ENCODE measurements around the gene S100A1.
"Not testable (repeated sequence)": the region's sequence is repeated elsewhere in the genome, so short reads cannot be mapped to it uniquely, and the experiment has no call there.

Gene S100A1

GRCh38 chr1:153631047-153632022 lies 3.1 kb downstream of the S100A1 start:
- DNase-seq (ENCODE audit: low spot score), result no peak

DNA sequence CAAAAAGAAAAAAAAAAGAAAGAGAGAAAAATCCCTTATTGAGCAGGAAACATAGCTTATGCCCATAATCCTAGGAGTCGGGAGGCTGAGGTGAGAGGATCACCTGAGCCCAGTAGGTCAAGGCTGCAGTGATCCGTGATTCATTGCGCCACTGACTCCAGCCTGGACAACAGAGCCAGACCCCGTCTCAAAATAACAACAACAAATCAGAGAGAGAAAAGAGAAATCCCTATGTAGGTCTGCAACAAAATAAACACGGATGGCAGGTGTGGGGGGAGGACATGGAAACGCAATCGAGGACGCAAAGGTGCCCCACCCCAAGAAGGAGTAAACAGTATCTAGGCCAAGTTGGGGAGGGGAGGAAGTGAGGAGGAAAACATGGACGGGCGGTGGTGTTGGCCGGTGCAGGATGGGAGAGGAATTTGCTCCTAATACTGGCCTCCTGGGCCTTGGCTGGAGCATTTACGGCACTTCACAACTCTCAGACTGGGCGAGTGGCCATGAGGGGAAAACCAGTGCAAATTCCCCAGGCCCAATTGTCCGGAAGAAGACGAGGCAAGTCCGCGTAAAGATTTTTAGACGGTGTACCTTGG lies 5.0 kb downstream of the S100A1 start:
- DNase-seq (ENCODE audit: low spot score), result peak; percentile 55

DNA sequence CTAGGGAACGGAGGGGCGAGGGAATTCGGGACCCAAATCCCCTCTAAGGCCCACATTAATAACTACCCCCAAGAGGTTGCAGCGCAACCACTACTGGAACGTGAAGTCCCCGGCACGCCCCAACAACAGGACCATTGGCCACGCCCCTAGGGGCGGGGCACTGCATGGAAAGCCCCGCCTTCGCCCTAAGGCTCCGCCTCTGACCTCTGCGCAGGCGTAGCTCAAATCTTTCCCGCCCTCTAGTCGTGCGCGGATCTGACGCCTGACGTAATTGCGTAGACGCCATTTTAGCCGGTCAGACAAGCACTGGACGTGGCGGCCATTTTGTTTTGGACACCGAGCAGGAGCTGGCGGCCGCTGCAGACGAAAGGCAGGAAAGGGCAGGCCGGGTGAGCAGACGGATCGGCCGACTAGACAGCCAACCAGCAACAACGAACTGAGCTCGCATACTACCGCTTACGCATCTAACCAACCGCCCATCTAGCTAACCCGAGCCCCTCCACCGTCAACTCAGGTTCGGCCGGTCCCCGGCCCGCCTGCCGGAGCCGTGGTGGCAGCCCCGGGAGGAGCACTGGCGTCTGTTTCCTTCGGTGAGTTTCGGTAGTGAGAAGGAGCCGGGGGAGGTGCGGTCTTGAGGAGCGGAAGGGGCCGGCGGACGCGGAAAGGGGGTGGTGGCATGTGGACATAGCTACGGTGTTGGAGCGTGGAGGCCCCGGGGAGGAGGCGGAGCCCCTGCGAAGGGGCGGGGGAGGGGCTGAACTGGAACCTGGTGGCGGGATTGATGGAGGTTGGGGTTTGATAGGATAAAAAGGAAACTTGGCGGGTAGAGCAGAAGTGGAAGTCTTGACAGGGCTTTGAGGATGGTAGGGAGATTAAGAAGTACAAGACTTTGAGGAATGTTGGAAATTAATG lies 5.8 kb downstream of the S100A1 start, which contains the start of gene CHTOP:
Gene CHTOP (plus strand): TSS at position 313 of the 912 bp plus-strand sequence. CDS start 2,523 bp downstream, outside the sequence.
- peak; percentile 97 for DNase-seq (ENCODE audit: low spot score)

- no peak for DNase-seq (ENCODE audit: low spot score)
Observed at GRCh38 chr1:153635872-153636271, 7.6 kb downstream of the S100A1 start.

DNA sequence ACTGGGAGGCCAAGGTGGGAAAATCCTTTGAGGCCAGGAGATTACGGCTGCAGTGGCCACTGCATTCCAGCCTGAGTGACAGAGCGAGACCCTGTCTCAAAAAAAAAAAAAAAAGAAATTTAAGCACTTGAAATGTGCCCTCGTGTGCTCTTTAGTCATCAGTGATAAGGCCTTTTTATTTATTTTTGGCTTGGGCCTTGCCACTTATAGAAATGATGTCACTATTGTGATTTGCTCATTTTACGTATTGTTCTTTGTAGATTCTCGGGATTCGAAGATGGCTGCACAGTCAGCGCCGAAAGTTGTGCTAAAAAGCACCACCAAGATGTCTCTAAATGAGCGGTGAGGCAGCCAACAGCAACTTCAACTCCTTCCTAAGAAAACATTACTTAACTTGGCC lies 8.1 kb downstream of the S100A1 start:
- no peak for DNase-seq (ENCODE audit: low spot score)

GRCh38 chr1:153638261-153638660 lies 10.0 kb downstream of the S100A1 start:
- DNase-seq (ENCODE audit: low spot score), result no peak

- DNase-seq (ENCODE audit: low spot score), result no peak
Observed at GRCh38 chr1:153639280-153639679, 11.0 kb downstream of the S100A1 start.

DNA sequence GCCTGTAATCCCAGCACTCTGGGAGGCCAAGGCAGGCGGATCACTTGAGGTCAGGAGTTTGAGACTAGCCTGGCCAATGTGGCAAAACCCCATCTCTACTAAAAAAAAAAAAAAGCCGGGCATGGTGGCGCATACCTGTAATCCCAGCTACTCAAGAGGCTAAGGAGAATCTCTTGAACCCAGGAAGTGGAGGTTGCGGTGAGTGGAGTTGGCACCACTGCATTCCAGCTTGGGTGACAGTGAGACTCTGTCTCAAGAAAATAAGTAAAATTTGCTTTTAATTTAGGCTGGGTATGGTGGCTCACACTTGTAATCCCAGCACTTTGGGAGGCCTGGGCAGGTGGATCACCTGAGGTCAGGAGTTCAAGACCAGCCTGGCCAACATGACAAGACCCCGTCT lies 12.0 kb downstream of the S100A1 start:
- DNase-seq (ENCODE audit: low spot score), result not testable (repeated sequence)

DNA sequence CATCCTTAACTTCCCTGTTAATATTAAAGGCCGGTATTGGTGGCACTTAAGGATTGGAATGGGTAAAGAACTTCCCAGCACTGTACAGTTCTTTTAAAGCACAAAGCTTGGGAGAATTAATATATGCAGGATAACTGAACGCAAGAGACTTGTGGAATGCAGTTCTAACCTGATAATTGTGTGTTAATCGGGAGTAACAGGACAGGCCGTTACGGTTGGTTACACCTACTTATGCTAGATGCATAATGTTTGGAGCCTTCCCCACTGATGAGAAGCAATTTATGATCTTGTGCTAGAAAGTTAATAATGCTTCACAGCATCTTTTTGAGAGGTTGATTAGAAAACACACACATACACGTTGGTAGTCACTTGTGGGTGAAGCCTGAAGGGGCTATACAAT lies 12.6 kb downstream of the S100A1 start:
- no peak for DNase-seq (ENCODE audit: low spot score)

DNA sequence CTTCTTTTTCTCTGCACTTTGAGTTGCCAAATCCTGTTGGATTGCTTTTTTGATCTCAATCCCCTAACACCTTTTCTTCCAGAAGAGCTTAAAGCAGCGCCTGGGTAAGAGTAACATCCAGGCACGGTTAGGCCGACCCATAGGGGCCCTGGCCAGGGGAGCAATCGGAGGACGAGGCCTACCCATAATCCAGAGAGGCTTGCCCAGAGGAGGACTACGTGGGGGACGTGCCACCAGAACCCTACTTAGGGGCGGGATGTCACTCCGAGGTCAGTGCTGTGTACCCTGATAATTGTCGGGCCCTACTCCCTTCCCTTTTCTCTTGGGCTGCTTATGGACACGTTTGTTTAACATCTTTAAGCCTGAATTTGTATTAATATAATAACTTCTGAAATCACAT lies 13.9 kb downstream of the S100A1 start:
- no peak for DNase-seq (ENCODE audit: low spot score)

GRCh38 chr1:153643100-153643499 lies 14.9 kb downstream of the S100A1 start:
- no peak for DNase-seq (ENCODE audit: low spot score)

DNA sequence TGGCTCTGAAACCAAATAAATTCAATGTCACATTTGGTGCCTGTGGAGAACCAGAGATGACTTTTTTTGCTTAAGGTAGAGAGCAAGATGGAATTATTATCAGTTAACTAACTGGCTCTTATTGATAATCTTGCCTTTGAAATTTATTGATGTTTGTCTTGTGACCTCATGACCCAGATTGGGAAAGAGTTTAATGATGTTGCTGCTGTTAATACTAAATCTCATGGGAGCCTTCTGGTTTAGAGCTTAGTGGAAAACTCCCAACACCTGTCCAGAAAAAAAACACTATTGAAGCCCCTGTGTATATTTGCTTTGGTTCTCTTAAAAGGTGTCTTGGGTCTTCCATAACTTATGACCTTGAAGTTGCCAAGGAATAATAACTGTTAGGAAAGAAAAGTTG lies 15.6 kb downstream of the S100A1 start:
- DNase-seq (ENCODE audit: low spot score), result no peak

DNA sequence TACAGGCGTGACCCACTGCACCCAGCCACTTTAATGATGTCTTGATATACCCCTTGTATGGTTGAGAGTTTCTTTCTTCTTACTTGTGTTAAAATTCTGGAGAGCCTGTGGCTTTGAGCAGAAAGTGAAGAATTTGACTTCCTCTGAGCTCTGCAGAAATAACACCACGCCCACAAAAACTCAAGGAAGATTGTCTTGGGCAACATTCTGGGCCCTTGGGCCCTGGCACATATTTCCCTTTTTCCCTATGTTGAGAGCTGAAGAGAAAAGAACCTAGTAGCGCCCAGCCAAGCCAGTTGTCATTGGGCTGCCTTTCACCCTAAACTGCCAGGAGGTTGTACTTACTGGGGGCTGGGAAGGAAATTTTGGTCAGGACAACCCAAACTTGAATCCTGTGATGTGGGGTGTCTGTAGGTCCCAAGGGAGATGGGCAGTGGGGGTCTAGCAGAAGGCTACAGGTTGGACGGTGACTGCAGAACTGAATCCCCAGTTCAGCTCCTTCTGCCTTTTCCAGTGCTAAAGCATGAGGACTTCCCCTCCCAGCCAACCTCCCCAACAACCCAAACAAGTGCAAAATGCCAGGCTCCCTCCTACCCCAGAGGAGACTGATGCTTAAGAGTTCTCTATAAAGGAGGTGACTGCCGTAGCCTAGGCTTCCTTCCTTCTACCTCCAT lies 18.6 kb downstream of the S100A1 start:
- no peak for DNase-seq (ENCODE audit: low spot score)

DNA sequence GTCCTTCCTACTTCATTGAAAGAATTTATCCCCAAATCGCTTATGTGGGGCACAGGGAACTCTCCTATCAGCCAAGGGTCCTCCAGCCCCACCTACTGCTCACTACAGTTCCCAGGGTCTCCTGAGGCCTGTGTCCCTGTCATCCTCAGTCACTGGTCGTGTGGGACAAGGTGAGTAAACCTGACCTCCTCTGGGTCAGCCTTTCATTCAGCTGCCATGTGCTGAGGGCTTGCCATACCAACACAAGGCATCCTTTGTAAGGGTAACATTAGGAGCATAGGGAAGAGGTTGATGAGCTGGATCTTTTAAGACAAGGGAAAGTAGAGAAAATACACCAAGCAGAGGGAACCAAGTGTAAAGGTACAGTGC lies 19.1 kb downstream of the S100A1 start:
- DNase-seq (ENCODE audit: low spot score), result no peak

GRCh38 chr1:153648000-153648643 lies 19.9 kb downstream of the S100A1 start:
- no peak for DNase-seq (ENCODE audit: low spot score)

DNA sequence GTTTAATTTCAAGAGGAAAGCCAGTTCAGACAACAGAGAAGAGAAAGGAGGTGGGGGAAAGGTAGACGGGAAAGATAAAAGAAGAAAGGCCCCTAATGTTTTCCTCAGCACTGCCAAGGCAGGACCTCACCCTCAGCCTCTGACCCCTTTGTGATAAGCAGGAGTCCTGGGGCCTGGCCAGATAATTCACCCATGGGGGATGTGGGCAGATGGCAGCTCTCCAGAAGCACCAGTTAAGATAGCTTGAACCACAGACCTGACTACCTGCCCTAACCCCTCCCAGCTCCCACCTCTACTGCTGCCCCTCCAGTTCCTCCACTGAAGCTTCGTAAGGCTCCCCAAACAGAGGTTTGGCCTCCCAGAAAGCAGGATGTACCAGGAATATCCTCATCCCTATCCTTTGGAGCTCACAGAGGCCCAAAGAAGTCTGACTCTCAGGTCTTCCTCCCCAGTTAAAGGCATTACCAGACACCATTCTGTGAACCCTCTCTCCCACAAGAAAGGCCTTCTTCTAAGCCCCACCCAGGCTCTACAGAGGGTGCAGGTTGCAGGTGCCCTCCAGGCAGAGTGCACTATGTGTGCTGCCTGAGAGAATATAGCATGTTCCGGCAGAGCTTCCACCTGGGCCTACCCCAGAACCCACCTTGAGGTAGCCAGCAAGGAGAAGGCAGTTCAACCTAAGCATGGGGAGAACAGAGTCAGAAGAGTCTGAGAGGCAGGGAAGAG lies 21.1 kb downstream of the S100A1 start:
- DNase-seq (ENCODE audit: low spot score), result no peak

DNA sequence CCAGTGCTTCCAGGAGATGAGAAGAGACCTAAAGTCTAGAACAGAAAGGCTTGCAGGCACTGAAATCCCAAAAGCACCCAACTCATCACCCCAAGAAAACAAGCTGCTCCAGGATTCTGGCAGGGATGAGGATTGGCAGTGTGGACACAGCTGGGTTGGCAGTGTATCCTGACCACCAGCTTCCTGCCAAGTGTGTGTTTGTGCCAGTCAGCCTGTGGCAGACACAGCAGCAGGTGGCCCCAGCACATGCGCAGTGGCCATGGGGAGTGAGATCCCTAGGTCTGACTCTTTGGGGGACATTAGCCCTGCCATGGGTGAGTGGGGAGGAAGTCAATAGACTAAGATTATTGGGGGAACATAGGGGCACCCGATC lies 21.6 kb downstream of the S100A1 start:
- no peak for DNase-seq (ENCODE audit: low spot score)

DNA sequence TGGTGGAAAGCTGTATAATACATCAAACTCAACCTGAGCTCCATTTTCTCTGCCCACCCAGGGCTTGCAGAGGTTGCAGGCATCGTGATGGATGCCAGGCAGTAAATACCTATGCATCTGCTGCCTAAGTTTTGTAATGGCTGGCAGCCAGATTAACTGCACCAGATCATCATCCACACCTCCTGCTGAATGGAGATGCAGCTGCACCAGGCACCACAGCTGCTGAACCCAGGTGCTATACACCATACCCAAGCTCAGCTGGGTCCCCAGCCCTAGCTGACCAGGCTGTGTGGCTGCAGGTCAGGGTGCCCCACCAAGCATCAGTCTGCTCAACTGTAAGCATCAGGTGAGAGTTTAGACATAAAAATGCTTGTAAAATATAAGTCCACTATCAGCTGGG lies 23.5 kb downstream of the S100A1 start:
- no peak for DNase-seq (ENCODE audit: low spot score)

GRCh38 chr1:153652805-153653500 lies 24.7 kb downstream of the S100A1 start:
- DNase-seq (ENCODE audit: low spot score), result peak; percentile 60

GRCh38 chr1:153655333-153655732 lies 27.1 kb downstream of the S100A1 start:
- no peak for DNase-seq (ENCODE audit: low spot score)
